Measurements from ENCODE around the gene NKX2-2. TPM values are rescaled to one million over a fixed set of nuclear protein-coding genes. Genes with fewer than 3 reads are reported as not detected.

The NKX2-2 gene
- total RNA-seq, 1 donor from 2014 or later = not detected

DNA sequence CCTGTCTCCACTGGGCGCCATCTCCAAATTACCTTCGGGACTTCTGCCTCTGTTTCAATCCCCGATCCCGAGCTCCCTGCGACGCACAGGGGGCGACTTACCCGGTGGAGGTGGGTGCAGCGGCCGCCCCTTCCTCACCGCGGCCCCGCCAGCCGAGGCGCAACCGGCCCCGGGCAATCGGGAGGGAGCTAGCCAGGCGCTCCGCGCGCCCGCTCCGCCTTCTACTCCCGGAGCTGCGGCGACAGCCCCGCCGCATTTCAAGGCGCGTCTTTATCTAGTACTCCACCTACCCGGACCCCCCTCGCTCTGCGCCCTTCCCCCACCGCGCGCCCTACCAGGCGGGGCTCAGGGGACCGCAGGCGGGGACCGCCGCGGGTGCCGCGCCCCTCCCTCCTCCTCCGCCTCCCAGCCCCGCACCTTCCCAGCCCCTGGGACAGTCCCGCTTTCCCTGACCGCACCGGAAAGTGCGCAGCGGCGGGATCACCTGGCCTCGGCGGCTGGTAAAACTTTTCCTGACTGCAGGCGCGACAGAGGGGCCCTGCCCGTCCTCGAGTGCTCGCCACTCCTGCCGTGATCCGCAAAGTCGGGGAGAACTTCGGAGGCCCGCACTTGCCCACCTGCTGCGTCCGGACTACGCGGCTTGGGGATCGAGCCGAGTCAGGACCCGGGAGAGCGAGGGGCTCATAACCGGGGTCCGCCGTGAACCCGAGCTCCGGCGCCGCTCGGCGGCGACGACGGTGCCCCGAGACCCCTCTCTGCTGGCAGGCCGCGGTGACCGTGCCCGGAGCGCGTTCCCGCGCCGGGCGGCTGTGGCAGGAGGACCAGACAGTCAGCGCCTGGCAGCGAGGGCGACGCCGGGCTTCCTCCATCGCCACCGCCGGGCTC is 8.0 kb upstream of the NKX2-2 start:
- no peak for DNase-seq (ENCODE audit: low read depth in 2 of 2)

DNA sequence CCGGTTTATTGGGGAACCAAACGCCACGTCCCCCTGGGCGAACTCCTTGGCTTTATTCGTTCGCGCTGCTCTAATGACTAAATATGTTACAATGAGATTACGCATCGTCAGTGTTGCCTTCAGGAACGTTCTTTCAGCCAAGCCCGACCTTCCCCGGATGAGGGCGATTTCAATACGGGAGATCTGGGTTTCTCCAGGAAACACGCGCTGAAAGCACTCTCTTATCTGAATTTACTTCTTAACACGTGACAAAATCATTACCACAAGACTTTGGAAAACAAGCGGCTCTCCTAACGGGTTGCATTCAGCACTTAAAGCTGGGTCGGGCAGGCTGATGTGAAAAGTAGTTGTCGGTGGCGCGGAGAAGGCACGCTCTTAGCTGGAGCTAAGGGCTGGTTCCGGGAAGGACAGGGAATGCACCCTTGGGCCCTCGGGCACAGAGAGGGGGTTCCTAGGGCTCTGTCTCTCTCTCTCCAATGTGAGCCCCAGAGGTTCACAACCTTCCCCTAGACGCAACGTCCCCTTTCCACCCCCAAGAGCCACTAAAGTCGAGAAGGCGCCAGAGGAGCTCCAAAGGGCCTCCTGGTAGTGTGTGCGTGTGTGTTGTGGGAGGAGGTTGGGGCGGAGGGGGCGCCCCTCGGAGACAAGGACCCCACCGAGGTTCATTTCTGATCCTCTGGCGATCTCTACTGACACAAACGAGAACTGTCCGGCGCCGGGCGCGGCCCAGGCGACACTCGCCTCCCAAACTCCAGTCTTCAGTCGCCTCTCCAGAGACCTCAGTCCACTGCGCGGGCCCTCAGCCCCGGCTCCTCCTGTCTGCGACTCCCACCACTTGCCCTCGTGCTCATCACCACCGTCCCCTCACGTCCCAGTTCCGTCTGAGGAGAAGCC is 7.1 kb upstream of the NKX2-2 start:
- DNase-seq (ENCODE audit: low read depth in 2 of 2) = no peak

DNA sequence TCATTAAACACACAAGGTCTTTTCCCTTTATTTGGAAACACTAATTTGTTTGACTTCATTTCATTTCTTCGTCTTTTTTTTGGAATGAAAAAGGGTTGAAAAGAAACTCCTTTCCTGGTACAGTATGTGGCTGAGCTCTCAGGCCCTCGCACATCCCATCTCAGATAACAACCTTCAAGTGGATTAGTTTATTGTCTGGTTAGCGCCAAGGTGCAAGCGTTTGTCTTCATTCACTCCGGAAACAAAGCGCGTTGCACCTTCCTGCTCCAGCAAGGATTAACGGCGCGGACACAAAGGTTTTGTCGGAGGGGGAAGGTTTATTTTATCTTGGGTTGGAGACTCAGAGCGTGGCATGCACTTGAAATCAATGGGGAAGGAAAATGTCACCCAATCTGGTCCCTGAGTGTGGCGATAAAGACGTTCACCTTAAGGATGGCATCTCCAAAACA is 5.3 kb upstream of the NKX2-2 start:
- DNase-seq (ENCODE audit: low read depth in 2 of 2) = no peak

DNA sequence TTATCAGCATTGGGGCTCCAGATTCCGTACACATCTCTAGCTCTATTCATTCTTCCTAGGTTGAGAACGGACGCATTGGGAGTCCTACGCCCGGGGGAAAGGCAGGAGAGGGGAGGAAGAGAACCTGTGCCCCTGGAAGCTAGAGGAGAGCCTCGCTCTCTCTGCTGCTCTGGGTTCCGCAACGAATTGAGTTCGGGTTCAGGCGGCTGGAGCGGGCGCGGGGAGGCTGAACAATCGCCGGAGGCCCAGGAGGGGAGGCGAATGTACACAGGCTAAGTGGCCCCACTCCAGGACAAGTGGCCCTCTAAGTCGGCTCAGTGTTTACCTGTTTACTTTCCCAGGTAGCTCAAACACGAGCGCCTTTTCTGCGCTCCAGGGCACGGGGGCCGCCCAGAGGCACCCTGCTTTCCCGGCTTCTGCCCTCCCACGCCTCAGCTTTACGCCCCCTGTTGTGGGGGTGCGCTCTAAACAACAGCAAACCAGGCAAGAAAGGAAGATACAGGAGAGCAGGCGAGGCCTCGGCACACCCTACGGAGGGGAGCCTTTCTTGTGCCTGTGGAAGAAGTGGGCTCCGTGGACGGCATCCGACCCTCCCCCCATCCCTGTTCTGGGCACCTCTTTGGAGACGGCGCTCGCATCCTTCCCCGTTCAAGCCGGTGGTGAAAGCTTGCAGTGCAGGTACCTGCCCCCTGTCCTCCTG is 4.6 kb upstream of the NKX2-2 start:
- DNase-seq (ENCODE audit: low read depth in 2 of 2) = no peak

DNA sequence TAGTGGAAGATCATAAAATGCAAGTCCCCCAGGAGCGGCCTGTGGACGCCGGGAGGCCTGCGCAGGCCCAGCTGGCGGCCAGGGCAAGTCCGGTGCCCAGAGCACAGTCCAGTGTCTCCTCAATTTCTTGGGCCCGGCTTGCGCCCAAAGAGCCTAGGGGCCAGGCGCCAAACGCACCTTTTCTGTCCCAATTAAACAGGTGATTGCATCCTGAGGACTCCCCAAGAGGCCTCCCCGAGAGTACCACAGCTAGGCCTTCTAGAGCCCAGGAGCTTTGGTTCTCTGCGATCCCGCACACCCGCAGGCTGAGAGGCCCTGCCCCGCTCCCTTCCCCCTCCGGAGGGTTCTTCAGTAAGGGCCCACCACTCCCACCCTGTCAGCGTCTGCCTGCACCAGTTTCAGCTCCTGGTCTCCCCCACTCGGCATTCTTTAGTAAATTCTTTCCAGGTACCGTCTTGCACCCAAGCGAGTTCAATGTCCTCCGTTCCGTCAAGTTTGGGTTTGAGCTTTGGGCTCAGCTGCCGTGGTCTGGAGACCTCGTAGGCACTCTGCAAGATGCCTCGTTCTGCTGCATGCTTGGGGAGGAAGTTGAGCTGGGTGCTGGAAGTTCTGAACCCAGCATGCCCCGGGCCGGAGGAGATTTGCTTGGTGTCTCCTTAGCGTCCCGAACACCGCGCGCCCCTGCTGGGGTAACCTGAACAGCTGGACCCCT is 3.9 kb upstream of the NKX2-2 start:
- no peak for DNase-seq (ENCODE audit: low read depth in 2 of 2)

DNA sequence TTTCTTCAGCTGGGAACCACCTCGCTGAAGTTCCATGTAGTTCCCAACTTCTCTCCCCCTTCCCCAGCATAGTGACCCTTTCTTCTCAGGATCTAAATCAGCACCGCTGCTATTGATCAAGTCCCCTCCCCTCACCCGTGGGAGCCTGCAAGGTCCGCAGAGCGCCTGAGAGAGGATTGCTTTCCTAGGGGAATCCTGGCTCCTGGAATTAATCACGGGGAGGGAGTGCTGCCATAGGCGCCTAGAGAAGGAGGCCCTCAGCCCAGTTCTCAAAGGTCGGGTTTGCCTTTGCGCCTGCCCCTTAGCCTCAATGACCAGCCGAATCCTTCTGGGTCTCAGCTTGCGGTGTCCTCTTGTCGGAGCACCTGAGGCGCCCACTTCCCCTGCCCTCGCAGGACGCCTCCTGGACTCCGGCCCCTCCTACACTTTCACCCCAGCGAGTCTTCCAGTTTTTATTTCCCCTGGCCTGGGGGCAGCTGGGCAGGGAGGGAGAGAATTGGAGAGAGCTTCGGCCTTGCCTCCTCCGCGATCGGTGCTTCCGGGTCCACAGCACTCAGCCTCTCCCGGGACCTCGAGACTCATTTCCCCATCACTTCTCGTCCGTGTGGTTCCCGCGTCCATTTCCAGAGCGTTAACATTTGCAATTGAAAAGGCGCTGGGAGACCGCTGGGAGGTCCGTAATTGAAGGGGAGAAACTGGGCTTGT is 3.1 kb upstream of the NKX2-2 start:
- no peak for DNase-seq (ENCODE audit: low read depth in 2 of 2)

DNA sequence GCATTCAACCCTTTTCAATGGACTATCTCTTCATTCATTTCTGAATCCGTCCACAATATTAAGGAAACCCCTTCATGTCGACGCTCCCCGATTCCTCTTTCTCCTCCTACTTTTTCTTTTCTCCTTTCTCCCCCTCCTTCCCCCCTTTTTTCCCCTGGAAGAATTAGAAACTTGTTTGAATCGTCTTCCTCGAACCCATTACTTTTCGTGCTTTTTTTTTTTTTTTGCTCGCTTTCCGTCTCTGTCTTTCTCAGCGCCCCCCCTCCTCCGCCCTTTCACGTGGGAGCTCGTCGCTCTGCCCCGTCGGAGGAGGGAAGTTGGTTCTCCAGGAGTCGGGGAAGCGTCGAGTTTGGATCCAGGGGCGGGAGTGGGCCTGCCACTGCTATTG is 2.3 kb upstream of the NKX2-2 start:
- no peak for DNase-seq (ENCODE audit: low read depth in 2 of 2)

DNA sequence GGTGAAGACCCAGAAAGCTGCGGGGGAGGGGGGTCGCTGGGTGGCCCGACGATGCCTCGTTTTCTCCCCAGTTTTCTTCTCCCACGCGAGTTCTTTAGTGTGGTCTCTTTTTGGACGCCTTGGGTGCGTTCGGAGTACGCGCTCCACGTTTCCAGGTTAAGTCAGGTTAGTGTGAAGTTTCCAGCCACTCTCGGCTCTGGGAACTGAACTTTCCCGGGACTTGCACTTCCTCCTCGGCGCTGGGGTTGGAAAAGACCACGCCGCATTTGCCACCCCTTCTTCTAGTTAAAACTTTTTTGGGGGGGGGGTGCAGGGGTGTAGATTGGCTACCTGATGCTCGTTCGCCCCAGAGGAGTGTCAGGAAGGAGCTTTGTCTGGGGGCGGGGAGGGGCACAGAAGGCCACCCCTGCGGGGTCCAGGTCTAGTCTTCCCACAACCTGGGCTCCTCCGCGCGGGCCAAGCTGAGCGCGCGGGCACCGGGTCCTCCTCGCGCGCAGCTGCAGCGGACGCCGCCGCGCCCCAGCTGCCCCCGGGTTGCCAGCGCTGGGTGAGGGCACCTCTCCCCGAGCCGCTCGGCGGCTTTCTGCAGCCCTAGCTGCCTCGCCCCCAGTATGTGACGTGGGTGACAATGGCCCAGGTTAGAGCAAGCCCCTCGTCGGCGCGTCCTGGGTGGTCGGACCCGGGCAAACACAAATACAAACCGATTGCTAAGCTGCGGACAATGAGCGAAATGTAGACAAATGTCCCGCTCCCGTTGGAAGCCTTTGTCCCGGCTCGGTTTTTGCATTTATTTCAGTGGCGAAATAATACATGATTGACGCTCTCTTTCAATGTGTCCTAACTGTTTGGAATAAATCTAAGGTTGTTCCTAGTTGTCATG is 1.7 kb upstream of the NKX2-2 start:
- no peak for DNase-seq (ENCODE audit: low read depth in 2 of 2)

DNA sequence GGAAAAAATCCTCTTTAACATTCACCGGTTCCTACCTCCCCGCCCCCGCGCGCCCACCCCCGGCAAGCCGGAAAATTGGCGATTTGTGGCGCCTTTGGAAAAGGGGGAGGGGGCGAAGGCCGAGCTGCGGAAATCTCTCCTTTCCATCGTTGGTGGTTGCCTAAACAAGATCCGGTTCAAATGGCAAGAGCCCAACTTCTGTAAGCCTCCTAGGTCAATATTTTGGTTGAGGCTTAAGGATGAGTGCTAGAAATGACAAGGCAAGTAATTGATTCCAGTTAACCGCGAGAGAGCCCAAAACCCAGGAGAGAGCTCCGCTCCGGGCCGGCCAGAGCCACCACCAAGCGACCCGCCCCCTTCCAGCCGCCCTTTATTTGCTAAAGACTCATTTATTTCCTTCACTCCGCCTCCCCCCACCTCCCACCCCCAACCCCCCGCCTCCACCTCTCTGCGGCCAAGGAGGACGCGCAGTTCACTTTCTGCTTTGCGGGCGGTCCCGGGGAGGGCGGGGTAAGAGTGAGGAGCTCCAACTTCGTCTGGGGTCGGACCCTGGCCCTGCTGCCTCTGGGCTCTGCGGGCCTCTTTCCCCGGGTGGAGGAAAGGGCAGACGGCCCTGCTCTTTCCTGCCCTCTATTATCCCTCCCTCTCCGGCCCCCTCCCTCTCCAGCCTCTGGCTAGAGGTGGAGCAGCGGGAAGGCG is 838 bp upstream of the NKX2-2 start:
- no peak for DNase-seq (ENCODE audit: low read depth in 2 of 2)

DNA sequence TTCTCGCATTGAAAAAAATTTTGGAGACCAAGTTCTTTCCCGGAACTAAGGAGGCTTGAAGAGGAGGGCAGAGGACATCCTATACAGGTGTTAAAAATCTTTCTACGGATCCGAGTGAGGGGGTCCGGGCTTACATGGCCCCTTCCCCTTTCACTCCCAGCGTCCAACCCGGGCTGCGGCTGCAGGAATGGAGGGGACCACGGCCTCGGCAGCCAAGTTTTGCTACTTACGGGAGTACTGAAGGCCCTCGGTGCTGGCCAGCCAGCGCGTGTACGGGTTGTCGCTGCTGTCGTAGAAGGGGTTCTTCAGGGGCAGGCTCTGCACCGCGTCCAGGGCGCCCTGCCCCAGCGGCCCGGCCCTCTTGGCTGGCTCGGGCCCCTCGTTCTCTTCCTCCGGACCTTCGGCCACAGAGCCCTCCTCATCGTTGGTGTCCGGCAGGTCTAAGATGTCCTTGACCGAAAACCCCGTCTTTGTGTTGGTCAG is 642 bp downstream of the NKX2-2 start:
- no peak for DNase-seq (ENCODE audit: low read depth in 2 of 2)

DNA sequence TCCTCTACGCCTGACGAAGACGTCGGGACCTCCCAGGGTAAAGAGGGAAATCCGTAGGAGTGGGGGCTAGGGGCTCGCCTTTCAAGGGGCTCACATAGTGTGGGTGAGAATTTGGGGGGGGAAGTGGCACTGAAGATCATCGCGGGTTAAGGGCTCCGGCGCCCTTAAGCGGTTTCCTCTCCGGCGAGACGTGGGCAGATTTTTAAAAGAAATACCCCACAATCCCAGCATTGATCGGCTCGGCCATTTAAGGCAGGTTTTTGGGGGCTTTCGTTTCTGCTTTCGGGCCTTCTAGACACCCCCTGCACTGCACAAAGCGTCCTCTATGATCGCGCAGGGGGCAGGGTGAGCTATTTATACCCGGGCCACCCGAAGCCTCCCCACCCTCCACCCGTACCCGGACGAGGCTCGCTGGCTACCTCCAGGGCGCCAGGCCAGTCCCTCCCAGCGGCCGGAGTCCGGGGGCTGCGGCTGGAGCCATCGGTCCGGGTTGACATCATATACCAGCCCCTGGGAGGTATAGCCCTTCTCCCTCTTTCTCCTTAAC is 1.2 kb downstream of the NKX2-2 start:
- DNase-seq (ENCODE audit: low read depth in 2 of 2) = no peak

DNA sequence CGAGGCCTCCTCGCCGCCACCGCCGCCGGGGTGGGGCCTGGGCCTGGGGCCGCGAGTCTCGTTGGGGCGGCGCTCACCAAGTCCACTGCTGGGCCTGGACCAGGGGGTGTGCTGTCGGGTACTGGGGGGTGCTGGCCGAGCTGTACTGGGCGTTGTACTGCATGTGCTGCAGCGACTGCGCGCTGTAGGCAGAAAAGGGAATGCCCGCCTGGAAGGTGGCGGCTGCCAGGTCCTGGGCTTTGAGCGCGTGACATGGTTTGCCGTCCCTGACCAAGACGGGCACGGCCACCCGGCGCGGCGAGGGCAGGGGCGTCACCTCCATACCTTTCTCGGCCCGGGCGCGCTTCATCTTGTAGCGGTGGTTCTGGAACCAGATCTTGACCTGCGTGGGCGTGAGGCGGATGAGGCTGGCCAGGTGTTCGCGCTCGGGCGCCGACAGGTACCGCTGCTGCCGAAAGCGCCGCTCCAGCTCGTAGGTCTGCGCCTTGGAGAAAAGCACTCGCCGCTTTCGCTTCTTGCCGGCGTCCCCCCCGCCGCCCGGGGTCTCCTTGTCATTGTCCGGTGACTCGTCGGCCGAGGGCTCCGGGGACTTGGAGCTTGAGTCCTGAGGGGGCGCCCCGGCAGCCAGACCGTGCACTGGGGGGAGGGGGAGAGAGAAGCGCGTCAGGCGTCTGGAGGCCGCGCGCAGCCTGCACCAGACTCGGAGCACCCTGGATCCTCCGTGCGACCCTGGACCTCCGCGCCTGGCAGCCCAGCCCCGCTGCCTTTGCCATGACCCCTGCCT is 1.8 kb downstream of the NKX2-2 start:
- no peak for DNase-seq (ENCODE audit: low read depth in 2 of 2)

DNA sequence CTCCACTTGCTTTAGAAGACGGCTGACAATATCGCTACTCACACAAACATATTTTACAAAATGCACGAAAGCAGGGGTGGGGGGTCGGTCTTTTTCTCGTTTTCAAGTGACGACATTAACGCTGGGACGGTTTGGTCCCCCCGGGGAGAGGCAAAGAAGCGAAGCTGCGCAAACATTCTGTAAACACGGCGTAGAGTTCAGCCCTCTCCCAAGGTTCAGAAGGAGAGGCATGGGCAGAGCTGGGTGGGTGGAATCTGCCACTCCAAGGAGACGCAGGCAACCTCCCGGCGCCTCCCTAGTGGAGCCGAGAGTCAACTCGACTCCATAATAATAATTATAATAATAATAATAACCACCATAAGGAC is 2.4 kb downstream of the NKX2-2 start:
- DNase-seq (ENCODE audit: low read depth in 2 of 2) = no peak

DNA sequence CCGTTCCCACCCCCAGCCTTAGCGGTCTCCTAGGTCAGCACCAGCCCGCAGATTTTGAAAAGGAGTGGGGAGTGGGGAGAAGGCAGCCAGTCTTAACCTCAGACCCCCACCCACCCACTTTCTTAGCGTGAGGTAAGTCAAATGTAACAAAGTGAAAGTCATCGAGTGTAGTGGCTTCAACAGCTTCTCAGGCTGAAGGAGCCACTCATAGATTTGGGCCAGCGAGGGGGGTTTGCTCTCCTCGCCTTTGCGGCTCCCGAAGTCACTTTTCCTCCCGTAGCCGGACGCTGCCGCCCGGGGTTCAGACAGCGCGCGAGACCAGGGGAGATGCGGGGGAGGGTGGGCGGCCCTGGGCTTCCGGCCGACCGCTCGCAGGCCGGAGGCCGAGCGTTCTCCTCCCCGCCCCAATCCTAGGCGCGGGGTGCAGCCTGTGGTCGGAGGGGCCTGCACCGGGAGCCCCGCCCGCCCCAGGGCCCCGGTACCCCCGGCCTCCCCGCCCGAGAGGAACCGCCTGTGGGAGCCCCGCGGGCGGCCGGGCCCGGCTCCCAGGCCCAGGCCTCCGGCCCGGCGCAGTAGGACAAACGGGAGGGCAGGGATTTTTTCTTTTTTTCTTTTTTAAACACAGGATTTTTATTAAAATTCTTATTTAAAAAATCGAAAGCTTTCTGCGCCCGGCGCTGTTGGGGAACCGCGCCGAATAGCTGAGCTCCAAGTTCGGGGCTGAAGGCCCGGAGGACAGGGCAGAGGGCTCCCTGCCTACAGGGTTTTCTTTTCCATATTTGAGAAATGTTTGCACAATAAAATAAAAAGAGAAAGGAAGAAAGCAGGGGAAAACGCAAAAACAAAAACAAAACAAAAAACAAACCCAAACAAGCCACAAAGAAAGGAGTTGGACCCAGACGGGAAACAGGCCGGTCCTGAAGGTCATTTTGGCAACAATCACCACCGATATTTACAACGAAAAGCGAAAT is 3.2 kb downstream of the NKX2-2 start:
- no peak for DNase-seq (ENCODE audit: low read depth in 2 of 2)

DNA sequence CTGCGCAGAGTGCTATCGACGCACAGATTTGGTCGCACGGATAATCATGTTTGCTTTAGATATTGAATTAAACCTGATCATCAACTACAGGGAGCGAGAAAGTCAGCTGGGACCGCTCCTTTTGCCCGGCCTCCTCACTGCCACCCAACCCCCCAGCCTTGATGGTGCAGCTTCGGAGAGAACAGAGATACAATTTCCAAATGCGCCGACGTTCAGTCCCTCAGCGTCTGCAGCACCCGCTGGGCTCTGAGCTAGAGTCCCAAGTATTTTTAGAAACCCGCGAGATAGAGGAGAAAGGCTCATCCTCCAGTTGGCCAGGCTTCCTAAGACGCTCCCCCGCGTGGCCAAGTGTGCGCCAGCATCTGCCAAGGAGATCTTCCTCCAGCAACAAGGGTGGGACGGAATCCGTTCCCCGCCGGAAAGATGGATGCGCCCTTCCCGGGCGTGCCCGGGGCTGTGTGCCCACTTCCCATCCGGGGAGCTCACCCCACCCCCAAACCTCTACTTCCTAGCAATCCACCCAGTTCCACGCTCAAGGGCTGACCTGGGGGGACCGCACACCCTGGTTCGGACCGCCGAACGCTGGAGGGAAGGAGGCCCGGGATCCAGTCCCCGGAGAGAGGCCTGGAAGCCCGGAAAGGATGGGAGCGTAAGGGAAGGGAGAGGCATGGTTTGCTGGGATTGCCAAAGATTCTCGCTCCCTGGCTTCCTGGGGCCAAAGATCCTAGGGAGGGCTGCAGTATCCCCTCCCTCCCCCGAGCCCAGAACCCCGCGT is 4.1 kb downstream of the NKX2-2 start:
- peak in 1 of 2 donors; percentile 29 for DNase-seq (ENCODE audit: low read depth in 2 of 2)

DNA sequence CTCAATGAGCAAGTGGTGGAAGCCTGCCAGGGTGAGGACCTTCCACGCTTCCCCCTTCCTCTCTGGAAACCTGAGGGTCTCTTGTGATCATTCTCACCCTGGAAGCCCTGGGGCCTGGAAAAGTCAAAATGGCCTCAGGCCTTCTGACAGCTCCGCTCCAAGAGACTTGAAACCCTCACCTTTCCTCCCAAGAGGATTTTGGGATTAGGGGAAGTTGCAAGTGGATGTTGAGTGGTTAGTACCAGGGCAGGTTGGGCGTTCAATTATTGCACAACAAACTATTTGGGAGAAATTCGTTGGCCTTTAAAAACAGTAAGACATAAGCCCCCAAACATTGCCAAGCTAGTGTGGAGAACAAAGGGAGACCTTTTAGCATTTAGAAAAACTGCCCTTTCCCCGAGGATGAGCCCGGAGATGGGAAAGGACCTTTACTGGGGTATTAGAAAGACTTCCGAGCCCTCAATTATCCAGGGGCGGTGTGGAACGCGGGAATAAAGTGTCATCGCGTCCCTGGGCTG is 4.7 kb downstream of the NKX2-2 start:
- no peak for DNase-seq (ENCODE audit: low read depth in 2 of 2)
